ENCODE measurements around the gene VSIG8. TPM values are rescaled to one million over a fixed set of nuclear protein-coding genes. Genes with fewer than 3 reads are reported as not detected.

Gene VSIG8
- total RNA-seq, 2 experiments from 2014 or later, result not detected

DNA sequence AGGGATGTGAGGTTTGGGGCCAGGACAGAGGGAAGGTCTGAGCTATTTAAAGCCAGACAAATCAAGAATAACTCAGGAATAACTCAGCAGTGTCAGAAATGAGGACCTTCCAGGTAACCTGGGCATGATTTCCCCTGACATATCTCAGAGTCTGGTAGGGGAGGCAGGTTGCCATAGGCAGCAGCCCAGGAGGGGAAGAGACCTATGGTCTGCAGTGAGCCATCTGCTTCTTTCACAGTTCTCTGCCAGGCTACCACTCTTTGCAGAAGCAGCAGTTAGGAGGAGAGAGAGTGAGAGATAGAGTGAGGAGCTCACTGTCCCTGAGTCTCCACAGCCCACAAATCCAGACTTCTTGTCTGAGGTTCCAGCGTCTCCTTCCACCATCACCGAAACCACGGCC, 6.3 kb upstream of the VSIG8 start:
- CTCF ChIA-PET, result no interaction called here
- Mint-ChIP-seq H3K4me3 (no peak overlapping the region), H3K27me3 (peaks cover 3% of the 10 kb centered on the region), H3K27ac (no peak overlapping the region), H3K4me1 (ENCODE audit: low read depth) (peaks cover 12% of the 10 kb centered on the region), H3K9me3 (no peaks in the 10 kb centered on the region), H3K36me3 (ENCODE audit: low read depth) (no peaks in the 10 kb centered on the region)
- Histone ChIP-seq H3K4me3 (ENCODE audit: low read length) (no peak overlapping the region), H3K27ac (ENCODE audit: low read depth in 1 of 2, low read length in 2 of 2) (no peak overlapping the region), H3K9me3 (ENCODE audit: control insufficient read depth in 1 of 2, insufficient read depth in 1 of 2, low read length in 2 of 2) (no peaks in the 10 kb centered on the region), H3K4me1 (ENCODE audit: insufficient read depth, low read length) (peaks cover 6% of the 10 kb centered on the region), H3K36me3 (ENCODE audit: insufficient read depth, low read length) (no peaks in the 10 kb centered on the region), H3K27me3 (ENCODE audit: control insufficient read depth in 1 of 2, insufficient read depth in 2 of 2, low read length in 2 of 2) (no peaks in the 10 kb centered on the region)
- TF ChIP-seq, protein P1, sequence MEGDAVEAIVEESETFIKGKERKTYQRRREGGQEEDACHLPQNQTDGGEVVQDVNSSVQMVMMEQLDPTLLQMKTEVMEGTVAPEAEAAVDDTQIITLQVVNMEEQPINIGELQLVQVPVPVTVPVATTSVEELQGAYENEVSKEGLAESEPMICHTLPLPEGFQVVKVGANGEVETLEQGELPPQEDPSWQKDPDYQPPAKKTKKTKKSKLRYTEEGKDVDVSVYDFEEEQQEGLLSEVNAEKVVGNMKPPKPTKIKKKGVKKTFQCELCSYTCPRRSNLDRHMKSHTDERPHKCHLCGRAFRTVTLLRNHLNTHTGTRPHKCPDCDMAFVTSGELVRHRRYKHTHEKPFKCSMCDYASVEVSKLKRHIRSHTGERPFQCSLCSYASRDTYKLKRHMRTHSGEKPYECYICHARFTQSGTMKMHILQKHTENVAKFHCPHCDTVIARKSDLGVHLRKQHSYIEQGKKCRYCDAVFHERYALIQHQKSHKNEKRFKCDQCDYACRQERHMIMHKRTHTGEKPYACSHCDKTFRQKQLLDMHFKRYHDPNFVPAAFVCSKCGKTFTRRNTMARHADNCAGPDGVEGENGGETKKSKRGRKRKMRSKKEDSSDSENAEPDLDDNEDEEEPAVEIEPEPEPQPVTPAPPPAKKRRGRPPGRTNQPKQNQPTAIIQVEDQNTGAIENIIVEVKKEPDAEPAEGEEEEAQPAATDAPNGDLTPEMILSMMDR (IDR thresholded peaks at IDR 0.05), result no peak
- POLR2A ChIA-PET, result no interaction called here
- ATAC-seq (ENCODE audit: poor library complexity), result no peak
- intact Hi-C loops (cut with DNase I, micrococcal nuclease), result no loop called here
- no peak for DNase-seq

DNA sequence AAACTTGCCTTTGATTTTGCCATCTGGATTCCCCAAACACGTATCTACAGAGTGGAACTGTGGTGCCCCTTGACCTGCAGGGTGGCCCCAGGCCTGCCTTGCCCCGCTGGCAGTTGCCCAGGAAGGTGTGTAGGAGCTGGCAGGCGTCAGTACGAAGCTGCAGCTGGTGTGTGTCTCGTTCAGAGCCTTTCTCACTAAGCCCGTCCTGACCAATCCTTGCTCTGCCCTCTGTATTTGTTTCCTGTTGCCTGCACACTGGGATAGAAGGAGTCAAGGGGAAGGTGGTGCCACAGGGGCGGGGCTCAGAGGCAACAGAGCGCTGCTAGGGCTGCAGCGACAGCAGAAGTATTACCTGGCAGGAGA, 5.2 kb upstream of the VSIG8 start:
- ChIA-PET CTCF (no interaction called here), POLR2A (no interaction called here)
- TF ChIP-seq, protein P1 (IDR thresholded peaks at IDR 0.05), result no peak
- Mint-ChIP-seq H3K36me3 (ENCODE audit: low read depth) (no peaks in the 10 kb centered on the region), H3K27me3 (peaks cover 3% of the 10 kb centered on the region), H3K27ac (no peak overlapping the region), H3K4me3 (no peak overlapping the region), H3K9me3 (no peaks in the 10 kb centered on the region), H3K4me1 (ENCODE audit: low read depth) (peaks cover 12% of the 10 kb centered on the region)
- no peak overlapping the region for H3K27ac ChIP-seq (ENCODE audit: low read depth in 1 of 2, low read length in 2 of 2)
- intact Hi-C loops (cut with DNase I, micrococcal nuclease), result no loop called here
- no peaks in the 10 kb centered on the region for H3K36me3 ChIP-seq (ENCODE audit: insufficient read depth, low read length)
- H3K4me1 ChIP-seq (ENCODE audit: insufficient read depth, low read length), result peaks cover 6% of the 10 kb centered on the region
- DNase-seq, result no peak
- H3K9me3 ChIP-seq (ENCODE audit: control insufficient read depth in 1 of 2, insufficient read depth in 1 of 2, low read length in 2 of 2), result no peaks in the 10 kb centered on the region
- H3K4me3 ChIP-seq (ENCODE audit: low read length), result no peak overlapping the region
- ATAC-seq (ENCODE audit: poor library complexity), result no peak
- H3K27me3 ChIP-seq (ENCODE audit: control insufficient read depth in 1 of 2, insufficient read depth in 2 of 2, low read length in 2 of 2), result no peaks in the 10 kb centered on the region

DNA sequence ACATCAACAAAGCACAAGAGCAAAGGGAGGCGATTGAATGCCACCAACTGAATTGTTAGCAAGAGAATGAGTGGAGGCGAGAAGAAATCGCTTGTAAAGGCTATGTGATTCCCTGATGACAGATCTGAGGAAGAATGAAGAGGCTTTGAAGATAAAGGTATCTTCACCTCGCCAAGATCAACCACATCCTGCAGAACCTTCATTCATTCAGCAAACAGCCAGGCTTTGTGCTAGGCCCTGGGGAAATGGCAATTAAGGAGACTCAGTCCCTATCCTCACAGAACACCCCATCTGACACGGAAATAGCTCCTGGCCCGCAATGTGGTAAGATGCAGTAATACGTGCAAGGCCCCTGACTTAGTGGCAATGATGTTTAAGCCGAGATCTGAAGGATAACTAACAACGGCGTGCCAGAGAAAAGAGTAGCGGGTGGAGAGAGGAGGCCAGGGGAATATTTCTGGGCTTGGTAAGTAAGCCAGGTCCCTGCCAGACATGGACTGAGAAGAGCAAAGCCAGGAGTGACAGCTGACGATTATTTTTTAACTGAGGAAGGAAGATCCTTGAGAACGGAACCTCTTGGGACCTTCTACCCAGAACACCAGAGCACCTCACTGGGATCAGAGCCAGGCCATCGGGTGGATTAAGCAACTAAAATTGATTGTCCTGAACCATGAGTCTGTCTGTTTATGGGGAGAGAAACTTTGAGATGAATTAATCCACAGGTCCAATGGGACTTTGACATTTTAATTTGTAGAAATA, 4.6 kb upstream of the VSIG8 start:
- H3K4me3 ChIP-seq (ENCODE audit: low read length), result no peak overlapping the region
- no peaks in the 10 kb centered on the region for H3K9me3 Mint-ChIP-seq
- peaks cover 6% of the 10 kb centered on the region for H3K4me1 ChIP-seq (ENCODE audit: insufficient read depth, low read length)
- POLR2A ChIA-PET, result interaction anchor here (1.3 kb wide), 1 partner anchor 15 kb away, joined by 3 read pairs; no protein-coding TSS in a partner anchor
- no peak overlapping the region for H3K27ac Mint-ChIP-seq
- H3K9me3 ChIP-seq (ENCODE audit: control insufficient read depth in 1 of 2, insufficient read depth in 1 of 2, low read length in 2 of 2), result no peaks in the 10 kb centered on the region
- no peaks in the 10 kb centered on the region for H3K36me3 ChIP-seq (ENCODE audit: insufficient read depth, low read length)
- H3K4me3 Mint-ChIP-seq, result no peak overlapping the region
- CTCF ChIA-PET, result no interaction called here
- ATAC-seq (ENCODE audit: poor library complexity) (peak; percentile 29), DNase-seq (peak in 1 of 14 experiments; percentile 28)
- no peaks in the 10 kb centered on the region for H3K36me3 Mint-ChIP-seq (ENCODE audit: low read depth)
- peaks cover 3% of the 10 kb centered on the region for H3K27me3 Mint-ChIP-seq
- H3K27me3 ChIP-seq (ENCODE audit: control insufficient read depth in 1 of 2, insufficient read depth in 2 of 2, low read length in 2 of 2), result no peaks in the 10 kb centered on the region
- TF ChIP-seq, protein P1 (IDR thresholded peaks at IDR 0.05), result no peak
- H3K27ac ChIP-seq (ENCODE audit: low read depth in 1 of 2, low read length in 2 of 2), result no peak overlapping the region
- intact Hi-C loops (cut with DNase I, micrococcal nuclease), result no loop called here
- peaks cover 12% of the 10 kb centered on the region for H3K4me1 Mint-ChIP-seq (ENCODE audit: low read depth)

Data from CD4-positive, alpha-beta T cell (primary cell).